GM20431 (cell line): ENCODE measurements around the gene NUAK1.

Experiments
- in situ Hi-C: fragments of 300-500 bp; cut with MseI, MboI; formaldehyde crosslinking; loops from one replicate; pipeline ENCODE4 v1.15.0; 2020; ENCODE audit warnings: low sequenced_read_pairs; ENCODE audit not compliant: unreplicated experiment

Gene NUAK1

DNA sequence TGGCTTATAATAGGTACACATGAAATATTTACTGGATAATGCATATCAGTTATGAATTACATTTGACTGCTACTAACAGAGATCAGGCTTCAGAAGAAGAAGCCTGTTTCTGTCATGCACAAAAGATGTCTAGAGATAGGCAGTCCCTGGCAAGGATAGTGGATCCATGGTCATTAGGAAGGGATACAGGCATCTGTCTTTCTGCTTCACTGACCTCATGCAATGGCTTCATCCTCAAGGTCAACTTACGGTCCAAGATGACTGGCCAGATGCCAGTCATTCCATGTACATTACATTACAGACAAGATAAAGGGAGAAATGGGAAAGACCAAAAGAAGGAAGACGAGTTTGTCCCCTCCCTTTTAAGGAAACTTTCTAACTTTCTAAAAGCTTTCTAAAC lies 94.0 kb downstream of the NUAK1 start:
- in situ Hi-C loops: no loop called here

DNA sequence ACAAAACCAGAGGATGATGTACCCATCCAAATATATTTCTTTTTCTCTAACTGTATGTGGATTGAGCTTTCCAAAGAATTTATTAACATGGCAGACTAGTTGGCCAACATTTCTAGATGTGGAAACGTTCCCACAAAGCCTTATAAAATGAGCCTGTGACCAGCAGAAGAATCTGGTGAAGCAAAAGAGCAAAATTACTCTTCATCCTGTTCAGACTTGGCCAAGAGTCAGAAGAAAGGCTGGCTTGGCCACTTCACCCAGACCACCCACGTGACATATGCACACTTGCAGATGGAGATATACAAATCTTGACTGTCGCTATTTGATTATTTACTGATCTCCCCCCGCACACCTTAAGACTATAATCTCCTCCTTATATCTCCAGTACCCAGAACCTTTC lies 96.7 kb downstream of the NUAK1 start:
- in situ Hi-C loops: no loop called here

DNA sequence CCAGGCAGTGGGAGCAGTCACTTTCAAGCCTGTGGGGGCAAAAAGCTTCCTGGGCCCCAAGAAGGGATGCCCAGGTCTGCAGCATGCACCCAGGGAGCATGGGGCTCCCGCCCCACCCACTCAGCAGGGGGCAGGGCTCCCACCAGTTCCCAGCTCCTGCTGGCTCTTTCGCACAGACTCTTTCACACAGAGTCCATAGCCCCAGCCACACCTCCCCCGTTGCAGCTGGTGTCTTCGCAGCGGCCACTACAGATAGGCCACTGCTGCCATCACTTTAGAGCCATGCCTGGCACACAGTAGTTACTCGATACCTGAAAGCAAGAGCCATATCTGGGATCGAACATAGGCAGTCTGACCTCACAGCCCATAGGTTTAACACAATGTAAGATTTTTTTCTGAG lies 98.2 kb downstream of the NUAK1 start:
- in situ Hi-C loops: no loop called here

DNA sequence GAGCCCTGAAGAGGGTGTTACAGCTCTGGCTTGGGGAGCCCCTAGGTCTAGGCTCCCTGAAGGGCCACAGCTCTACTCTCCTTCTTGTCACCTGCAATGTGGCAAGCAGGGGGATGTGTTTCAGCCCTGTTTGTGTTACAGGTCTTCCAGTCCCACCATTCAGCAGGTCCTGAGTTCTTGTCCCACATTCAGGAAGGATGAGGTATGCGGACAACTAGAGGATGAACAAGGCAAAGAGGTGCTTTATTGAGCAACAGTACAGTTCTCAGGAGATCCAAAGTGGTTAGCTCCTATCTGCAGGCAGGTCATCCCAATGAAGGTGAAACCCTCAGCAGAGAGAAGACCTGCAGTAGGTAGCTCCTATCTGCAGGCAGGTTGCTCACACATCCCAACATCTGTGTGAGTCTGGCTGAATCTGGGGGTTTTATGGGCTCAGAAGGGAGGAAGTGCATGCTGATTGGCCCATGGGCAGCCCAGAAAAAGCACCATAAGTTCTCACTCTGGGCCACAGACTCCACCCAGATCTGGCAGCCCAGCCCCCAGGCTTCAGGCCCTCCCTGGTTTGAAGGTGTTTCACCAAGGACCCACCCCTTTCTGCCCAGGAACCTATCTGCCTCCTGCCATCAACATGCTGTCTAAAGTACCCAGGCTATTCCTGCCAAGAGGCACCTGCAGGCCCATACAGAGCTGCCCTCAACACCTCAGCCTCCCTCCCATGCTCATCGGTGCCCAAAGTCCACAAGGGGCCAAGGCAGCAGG lies 98.9 kb downstream of the NUAK1 start:
- in situ Hi-C loops: no loop called here

DNA sequence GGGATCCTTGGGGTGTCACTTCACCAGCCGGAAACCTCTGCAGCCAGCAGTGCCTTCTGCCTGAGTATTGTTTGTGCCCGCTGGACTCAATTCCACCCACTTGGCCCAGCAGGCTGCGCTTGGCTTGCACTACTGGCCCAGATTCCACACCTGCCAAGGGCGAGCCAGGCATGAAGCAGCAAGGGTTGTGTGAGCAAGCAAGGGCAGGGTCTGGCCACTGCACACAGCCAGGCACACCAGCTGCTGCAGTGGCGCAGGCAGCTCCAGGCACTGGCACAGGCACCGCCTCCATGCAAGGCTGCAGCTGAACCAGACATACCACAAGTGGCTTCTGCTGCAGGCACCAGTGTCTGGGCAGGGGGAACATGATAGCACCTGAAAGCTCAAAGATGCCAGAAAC lies 99.5 kb downstream of the NUAK1 start:
- in situ Hi-C loops: no loop called here

DNA sequence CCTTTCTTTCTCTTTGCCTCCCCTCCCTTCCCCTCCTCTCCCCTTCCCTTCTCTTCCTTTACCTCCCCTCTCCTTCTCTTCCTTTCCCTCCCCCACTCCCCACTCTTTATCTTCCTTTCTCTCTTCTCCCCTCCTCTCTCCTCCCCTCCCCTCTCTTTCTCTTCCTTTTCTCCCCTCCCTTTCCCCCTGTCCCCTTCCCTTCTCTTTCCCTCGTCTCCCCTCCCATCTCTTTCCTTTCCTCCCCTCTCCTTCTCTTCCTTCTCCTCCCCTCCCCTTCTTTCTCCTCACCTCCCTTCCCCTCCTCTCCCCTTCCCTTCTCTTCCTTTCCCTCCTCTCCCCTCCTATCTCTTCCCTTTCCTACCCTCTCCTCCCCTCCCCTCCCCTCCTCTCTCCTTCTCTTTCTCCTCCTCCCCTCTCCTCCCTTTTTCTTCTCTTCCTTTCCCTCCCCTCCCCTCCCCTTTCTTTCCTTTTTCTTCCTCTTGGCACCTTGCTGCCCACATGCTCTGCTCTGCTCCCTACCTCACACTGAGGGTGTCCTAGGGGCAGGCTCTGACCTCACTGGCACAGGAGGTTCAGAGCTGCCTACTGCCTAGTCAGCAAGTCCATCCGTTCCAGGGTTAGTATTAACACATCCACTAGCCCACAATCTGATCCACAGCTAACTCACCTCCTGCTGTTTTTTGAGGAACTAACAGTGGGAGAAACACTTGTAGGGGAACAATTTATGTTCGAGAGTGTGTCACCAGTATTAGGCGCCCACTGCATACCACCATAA lies 101.0 kb downstream of the NUAK1 start:
- in situ Hi-C loops: no loop called here

DNA sequence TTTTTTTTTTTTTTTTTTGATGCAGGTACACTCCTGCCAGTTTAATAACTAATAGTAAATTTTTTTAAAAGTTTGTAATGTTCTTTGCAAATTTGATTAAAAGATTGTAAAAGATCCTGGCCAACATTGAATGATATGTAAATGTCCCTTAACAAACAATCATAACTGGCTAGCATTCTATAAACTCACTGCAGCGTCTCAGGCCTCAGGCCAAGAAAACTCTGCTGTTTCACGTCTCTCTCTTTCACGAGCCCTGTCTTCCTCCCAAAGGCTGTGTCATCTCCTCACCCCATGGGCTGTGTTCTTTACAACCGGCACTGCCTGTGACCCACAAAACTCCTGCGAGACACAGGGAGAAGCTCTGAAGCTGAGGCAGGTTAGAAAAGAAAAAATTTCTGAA lies 103.3 kb downstream of the NUAK1 start:
- in situ Hi-C loops: no loop called here

DNA sequence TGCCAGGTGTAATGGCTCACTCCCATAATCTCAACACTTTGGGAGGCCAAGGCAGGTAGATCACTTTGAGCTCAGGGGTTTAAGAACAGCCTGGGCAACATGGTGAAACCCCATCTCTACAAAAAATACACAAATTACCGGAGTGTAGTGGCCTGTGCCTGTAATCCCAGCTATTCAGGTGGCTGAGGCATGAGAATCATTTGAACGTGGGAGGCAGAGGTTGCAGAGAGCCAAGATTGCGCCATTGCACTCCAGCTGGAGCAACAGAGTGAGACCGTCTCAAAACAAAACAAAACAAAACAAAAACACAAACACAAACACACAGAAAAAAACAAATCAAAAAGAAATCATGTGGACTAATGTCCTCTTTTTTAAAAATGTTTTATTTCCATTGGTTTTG lies 104.4 kb downstream of the NUAK1 start:
- in situ Hi-C loops: no loop called here

DNA sequence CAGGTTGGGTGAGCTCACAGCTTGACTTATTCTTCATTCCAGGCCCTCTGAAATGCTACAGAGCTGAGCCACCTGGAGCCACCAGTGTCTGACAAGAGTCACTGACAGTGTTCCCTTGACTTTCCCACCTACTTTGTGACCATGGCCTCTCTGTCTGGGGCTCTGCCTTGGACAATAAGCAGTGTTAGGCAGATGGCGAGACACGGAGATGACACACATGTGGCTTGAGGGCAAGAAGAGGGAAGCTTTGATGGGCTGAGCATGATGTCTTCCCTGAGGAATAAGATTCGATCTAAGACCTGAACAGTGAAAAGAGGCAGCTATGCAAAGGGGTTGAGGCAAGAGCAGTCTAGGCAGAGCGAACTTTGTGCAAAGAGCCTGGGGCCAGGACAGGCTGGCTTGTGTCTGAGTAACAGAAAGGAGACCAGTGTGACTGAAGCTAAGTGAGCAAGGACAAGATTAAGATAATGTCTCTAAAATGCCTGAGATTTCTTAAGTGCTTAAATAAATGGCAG lies 105.5 kb downstream of the NUAK1 start:
- in situ Hi-C loops: no loop called here

DNA sequence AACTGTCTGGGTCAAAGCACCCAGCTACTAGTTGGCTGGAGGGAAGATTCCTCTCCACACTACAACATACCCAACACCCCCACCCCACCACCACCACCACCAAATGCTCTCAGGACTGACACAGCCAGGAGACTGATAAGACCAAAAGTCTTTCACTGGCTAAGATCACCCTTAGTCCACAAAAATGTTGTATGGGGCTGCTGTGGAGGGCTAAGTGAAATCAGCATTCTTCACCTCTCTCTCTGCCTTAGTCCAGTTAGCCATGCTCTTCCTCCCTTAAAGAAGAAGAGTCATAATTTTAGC lies 106.2 kb downstream of the NUAK1 start:
- in situ Hi-C loops: no loop called here

DNA sequence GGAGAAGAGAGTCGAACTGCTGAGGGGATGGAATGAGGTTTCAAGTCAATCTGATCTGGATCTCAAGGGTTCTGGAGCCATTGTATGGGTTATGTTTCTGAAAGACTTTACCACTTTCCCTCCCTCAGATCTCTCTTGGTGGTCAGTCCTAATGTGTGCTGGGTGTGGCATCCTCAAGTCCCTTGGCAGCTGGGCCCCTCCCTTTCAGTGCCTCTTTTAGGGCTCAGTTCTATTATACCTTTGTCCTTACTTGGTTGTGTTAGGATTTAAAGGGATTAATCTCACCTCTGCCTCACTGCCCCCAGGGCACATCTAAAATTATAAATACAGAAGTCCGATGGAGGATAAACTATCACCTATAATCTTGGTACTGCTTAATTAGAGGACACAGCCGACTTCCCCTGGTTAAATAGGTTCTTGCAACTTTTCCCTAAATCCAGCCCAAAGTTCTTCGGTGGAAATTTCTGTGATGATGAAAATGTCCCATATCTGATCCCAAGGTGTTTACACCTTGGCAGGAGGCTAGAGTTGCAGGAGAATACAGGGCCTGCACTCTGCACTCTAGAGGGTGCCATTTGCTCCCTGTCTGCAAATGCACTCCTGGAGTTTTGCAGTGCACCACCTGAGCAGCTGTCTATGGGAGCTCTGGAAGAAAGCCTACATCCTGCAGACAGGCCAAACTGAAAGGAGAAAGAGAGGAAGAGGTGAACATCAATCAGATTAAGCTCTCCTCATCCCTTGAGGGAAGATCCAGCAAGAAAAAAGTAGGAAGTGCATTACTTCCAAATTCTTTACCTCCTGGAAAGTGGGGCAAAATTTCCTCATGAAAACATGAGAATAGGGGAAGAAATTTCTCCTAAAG lies 106.8 kb downstream of the NUAK1 start:
- in situ Hi-C loops: no loop called here

DNA sequence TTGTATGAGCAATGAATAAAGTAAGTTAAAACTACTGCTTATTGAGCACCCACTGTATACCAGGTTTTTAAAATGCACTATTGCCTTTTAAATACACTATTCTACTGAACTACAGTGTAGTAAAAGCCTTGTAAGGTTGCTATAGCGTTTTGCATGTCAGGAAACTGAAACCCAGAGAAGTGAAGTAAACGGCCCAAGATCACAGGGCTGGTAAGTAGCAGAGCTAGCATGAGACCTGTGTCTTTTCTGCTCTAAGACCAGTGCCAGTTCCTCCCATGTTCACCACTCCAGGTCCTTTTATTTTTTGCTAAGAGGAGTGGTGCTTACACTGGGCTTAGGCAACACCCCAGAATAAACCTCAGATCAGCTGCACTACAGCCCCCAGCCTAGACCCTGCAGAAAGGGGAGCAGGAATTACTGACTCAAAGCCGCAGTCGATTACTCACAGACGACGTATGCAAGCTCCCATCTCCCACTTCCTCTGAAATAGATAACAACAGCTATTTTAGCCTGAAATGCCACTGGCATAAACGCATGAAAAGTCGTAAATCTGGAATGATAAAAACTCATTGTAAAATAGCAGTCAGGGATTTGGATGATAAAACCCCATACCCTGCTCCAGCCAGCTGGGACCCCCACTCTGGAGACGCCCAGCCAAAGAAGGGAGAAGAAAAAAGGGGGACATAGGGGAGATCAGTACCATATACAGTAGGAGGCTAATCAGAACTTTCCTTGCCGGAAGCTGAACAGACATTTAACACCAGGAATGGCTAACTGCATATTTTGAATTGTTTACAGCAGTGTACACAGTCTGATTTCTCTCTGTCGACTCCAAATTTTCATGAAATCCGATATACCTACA lies 108.3 kb downstream of the NUAK1 start:
- in situ Hi-C loops: no loop called here

DNA sequence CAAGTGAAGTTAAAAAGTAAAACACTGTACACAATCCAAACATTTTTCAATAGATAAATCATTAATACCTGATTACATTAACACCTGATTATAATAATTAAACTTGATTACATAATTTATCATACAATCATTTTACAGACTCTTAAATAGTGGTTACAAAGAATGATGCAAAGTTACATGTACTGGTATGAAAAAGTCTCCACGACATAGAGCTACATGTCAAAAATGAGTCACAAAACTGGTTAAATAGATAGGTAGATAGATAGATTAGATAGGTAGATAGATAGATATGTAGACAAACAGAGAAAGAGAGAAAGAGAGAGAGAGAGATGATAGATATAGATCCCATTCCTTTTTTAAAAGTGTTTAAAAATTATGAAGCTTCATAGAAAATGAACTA lies 109.2 kb downstream of the NUAK1 start:
- in situ Hi-C loops: no loop called here

DNA sequence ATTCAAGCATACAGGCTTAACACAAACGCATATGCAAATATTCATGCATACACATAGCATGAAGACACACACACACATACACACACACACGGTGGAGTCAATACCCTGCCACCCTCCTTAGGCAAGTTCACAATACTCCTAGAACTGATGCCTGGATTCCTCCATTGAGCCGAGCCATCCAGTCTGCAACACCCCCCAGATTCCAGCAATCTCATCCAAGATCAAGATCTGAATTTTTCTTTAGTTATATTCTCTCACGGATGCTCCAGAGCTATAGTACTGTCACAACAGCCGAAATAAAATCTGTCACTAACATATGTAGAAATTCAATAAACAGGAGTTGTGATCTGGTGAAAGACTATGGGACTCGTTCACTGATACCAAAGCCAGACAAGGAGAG lies 110.8 kb downstream of the NUAK1 start:
- in situ Hi-C loops: no loop called here

DNA sequence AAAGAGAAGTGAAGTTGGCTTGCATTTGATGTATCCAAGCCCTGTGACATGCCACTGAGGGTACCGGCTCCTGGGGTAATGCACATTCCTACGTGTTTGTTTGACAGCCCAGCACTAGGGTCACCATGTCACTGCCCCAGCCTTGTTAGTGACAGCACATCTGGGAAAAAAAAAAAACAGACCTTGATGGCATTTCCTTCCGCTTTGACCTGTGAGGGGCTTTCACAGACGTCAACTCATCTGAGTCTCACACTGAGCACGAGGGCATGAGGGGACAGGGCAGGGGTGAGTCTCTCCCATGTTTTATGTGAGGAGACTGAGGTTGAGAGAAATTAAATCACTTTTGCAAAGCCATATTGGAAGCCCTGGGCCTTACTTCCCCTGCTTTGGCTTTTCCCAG lies 111.5 kb downstream of the NUAK1 start:
- in situ Hi-C loops: no loop called here

DNA sequence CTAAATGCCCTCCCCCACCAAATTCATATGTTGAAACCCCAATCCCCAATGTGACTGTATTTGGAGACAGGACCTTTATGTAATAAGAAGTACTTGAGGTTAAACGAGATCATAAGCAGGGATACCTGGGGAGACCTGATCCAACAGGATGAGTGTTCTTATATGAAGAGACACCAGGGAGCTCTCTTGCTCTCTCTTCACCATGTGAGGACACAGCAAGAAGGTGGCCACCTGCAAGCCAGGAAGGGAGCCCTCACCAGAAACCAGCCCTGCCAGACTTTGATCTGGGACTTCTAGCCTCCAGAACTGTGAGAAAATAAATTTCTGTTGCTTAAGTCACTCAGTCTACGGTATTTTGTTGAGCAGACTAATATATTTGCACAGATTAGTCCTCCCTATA lies 113.6 kb downstream of the NUAK1 start:
- in situ Hi-C loops: no loop called here

DNA sequence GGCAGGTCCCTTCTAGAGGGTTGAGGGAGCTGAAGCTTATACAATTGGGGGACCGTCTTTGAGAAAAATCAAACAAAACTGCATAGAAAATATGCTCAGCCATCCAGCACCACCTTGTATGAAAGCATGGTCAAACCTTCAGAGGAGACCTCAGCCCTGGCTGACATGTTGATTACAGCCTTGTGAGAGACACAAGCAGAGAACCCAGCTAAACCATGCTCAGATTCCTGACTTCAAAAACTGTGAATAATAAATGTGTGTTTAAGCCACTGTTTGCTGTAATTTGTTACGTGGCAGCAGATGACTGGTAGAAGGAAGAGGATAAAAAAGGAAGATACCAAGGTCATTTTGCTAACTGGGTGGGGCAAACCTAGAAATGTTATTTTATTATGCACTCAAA lies 115.7 kb downstream of the NUAK1 start:
- in situ Hi-C loops: no loop called here

DNA sequence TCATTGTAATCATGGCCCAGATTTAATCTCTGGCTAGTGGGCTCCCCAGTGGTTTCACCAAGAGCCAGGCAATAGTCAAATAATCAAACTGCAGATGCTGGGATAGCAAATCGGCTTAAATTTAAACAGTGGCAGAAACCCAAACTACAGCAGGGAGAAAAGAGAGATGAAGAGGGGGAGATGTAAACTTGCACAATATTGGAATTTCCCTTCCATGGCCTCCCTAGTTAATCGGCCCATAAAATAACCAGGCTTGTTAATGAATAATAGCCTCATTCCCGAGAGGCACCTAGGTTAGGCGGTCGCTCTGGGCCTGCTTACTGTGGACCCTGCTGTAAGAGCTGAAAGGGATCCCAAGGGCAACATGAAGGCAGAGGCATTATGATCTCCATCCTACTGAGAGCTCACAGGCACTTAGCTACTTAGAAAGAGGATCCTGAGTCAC lies 116.2 kb downstream of the NUAK1 start:
- in situ Hi-C loops: no loop called here

DNA sequence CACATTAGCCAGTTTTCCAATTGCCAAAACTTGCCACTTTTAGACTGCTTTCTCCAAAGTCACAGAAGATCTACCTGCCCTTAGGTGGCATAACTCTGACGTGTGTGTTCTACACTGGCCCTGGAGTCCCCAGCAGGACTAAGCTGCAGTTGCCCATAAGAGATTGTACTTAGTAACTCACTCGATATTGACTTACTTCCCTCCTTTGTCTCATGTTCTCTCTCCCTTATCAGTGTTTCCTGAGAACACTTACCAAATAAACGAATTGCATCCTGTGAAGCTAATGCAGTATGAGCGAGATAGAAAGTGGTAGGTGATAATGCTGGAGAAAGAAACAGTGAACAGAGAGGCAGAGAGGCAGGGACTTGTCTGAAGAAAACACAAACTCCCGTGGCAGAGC lies 117.2 kb downstream of the NUAK1 start:
- in situ Hi-C loops: no loop called here

DNA sequence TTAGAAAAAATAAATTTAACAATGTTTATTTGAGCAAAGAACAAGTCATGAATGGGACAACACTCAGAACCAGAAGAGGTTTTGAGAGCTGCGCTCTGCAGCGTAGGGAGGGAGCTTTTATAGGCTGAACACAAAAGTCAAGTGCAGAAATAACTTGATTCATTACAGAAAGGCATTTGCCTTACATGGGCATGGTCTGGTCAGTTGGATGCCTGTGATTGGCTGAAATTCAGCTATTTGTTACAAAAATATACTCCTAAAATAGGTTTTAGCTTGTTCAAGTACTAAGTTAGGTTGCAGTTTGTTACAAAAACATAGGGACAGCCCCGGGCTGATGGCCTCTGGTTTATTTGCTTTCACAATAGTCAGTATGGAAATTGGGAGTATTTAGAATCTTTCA lies 118.0 kb downstream of the NUAK1 start:
- in situ Hi-C loops: no loop called here
